KOPT-K1 (cell line): Measurements from ENCODE around the gene ADAMTSL1.

Experiments used
- H3K27ac ChIP-seq: fragments of 200-600 bp; sonication (generic); 2 replicates; pipeline ENCODE4 v1.5.1; 2016; ENCODE audit warnings: antibody characterized with exemption, mild to moderate bottlenecking, low read depth, low read length; ENCODE audit not compliant: poor library complexity, severe bottlenecking
- H3K36me3 ChIP-seq: fragments of 200-600 bp; sonication (generic); 2 replicates; pipeline ENCODE4 v1.5.1; 2017; ENCODE audit warnings: antibody characterized with exemption, mild to moderate bottlenecking, low read length, moderate library complexity; ENCODE audit not compliant: insufficient read depth
- H3K9me3 ChIP-seq: fragments of 200-600 bp; sonication (generic); 2 replicates; pipeline ENCODE4 v1.5.1; 2017; ENCODE audit warnings: antibody characterized with exemption, low read length, mild to moderate bottlenecking; ENCODE audit not compliant: insufficient read depth, poor library complexity, severe bottlenecking

The ADAMTSL1 gene

GRCh38 chr9:18451406-18451805 lies 22.5 kb upstream of the ADAMTSL1 start:
- H3K36me3 ChIP-seq = no peaks in the 10 kb centered on the region

GRCh38 chr9:18452276-18452675 lies 21.7 kb upstream of the ADAMTSL1 start:
- Histone ChIP-seq H3K36me3 (no peaks in the 10 kb centered on the region), H3K9me3 (no peaks in the 10 kb centered on the region), H3K27ac (no peak overlapping the region)

More at GRCh38 chr9:18451406-18451805, 22.5 kb upstream of the ADAMTSL1 start:
- H3K9me3 ChIP-seq = no peaks in the 10 kb centered on the region
- no peak overlapping the region for H3K27ac ChIP-seq

GRCh38 chr9:18456624-18457237 lies 17.2 kb upstream of the ADAMTSL1 start:
- no peak overlapping the region for H3K27ac ChIP-seq
- H3K36me3 ChIP-seq = no peaks in the 10 kb centered on the region
- H3K9me3 ChIP-seq = no peaks in the 10 kb centered on the region

GRCh38 chr9:18457510-18457909 lies 16.4 kb upstream of the ADAMTSL1 start:
- no peaks in the 10 kb centered on the region for H3K36me3 ChIP-seq
- no peak overlapping the region for H3K27ac ChIP-seq
- H3K9me3 ChIP-seq = no peaks in the 10 kb centered on the region

DNA sequence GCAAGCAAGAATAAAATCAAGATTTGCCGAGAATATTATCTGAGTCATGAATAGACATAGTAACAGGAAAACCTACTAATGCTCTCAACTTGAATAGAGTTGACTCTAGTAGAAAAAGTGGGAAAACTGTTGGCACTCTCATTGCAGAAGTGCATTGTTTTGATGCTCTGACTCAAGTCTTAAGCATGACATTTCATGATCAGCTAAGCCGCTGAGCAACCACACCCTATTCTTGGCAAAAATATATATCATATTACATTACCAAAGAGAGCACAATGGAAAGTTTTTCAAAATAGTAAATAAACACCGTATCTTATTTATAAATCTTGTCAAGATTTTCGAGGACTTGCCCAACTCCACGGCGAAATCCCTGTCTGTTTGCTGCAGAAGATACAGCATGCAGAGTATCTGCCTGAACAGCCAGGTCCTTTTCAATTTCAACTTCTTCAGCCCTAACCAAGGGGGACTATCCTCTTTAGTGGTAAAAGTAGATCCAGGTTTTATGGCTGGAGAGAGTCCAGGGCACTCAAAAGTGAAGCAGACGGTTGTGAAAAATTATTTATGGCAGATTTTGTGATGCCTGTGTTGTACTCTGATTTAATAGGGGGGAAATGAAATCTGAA lies 13.9 kb upstream of the ADAMTSL1 start:
- Histone ChIP-seq H3K36me3 (no peaks in the 10 kb centered on the region), H3K9me3 (no peaks in the 10 kb centered on the region), H3K27ac (no peak overlapping the region)

DNA sequence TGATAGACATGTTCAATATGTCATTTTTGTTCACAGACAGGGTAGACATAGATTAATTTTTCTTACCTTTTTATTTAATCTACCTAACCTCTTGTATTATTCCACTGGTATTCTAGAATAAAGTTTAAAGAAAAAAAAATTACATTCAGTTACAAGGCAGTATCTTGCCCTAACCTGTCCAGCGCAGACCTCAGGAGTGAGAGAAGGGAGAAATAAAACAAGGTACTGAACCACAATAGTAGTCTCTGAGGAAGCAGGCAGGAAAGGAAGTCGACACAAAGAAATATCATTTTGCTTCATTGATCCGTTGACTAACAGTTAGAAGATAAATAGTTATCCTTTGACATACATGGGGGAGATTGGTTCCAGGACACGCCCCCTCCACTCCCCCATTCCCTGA lies 12.5 kb upstream of the ADAMTSL1 start:
- Histone ChIP-seq H3K9me3 (no peaks in the 10 kb centered on the region), H3K36me3 (no peaks in the 10 kb centered on the region), H3K27ac (no peak overlapping the region)

GRCh38 chr9:18463991-18464390 lies 10.0 kb upstream of the ADAMTSL1 start:
- no peaks in the 10 kb centered on the region for H3K36me3 ChIP-seq
- H3K27ac ChIP-seq = no peak overlapping the region
- no peaks in the 10 kb centered on the region for H3K9me3 ChIP-seq

DNA sequence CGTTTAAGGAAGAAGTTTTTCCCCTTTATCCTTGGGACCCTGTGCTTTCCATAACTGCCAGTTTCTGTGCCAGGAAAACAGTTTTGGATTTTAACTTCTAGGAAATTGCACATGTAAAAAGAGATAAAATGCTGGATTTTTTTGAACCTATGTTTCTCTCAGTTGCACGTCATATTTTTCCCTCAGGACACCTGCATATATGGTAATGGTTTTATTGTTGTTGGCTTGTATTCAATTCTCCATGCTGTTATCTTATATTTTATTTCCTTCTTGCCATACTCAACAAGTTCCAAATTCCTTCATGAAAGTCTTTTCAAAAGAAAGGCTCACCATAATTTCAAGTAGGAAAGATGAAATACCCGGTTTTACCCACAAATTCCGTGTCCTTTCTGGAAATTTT lies 7.9 kb upstream of the ADAMTSL1 start:
- Histone ChIP-seq H3K36me3 (no peaks in the 10 kb centered on the region), H3K9me3 (no peaks in the 10 kb centered on the region), H3K27ac (no peak overlapping the region)

DNA sequence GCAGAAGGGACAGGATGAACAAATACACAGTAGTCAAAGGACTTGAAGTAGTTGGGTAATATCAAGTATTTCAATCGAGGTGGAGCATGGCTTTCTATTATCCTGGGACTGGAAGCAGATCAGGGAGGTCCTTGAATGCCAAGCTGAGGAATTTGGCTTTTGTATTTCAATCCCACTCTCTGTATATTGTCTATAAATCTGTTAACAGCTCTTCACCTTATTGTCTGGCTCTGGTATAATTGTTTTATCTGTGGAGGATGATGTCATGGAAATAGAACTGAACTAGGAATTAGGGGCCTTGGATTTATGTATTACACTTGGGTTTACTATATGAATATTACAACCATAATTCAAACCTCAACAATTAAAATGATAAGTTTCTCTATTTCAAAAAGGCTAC lies 6.3 kb upstream of the ADAMTSL1 start:
- Histone ChIP-seq H3K36me3 (no peaks in the 10 kb centered on the region), H3K9me3 (no peaks in the 10 kb centered on the region), H3K27ac (no peak overlapping the region)

GRCh38 chr9:18472435-18472834 lies 1.5 kb upstream of the ADAMTSL1 start:
- Histone ChIP-seq H3K36me3 (no peaks in the 10 kb centered on the region), H3K27ac (no peak overlapping the region), H3K9me3 (no peaks in the 10 kb centered on the region)

DNA sequence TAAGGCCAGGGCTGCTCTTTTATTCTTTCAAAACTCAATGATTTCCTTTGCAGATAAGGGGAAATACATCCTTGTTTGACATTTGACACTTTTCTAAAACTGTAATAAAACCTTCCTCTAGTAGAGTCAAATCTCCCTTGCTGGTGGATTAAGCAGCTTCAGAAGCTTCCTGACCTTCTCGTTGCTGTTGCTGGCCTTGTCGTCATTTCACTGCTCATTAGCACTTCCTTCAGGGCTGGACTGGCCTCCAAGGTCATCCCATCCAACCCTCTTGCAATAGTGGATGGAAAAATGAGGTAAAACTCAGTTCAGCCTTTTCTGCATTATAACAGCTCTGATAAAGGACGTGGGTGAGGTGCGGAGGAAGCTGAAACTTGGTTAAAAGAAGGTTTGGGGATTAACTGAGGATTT lies 1.1 kb upstream of the ADAMTSL1 start:
- Histone ChIP-seq H3K27ac (no peak overlapping the region), H3K36me3 (no peaks in the 10 kb centered on the region), H3K9me3 (no peaks in the 10 kb centered on the region)

DNA sequence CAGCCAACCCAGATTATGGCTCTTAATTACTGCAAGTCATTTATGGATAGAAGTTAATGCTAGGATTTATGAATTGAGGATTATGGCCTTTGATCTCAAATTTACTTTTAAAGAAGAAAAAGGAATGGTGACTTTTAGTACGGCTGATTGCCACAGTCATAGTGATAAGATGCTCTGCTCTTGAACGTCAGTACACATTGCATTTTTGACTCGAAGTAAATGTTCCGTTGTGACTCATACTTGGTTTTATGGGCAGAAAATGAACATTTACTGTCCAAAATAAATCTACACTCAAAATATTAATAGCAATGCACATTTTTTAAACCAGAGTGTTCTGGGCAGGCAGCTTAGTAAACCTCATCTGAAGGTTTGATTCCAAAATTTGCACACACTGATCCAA lies 830 bp downstream of the ADAMTSL1 start:
- H3K36me3 ChIP-seq = no peaks in the 10 kb centered on the region
- no peaks in the 10 kb centered on the region for H3K9me3 ChIP-seq
- H3K27ac ChIP-seq = no peak overlapping the region

DNA sequence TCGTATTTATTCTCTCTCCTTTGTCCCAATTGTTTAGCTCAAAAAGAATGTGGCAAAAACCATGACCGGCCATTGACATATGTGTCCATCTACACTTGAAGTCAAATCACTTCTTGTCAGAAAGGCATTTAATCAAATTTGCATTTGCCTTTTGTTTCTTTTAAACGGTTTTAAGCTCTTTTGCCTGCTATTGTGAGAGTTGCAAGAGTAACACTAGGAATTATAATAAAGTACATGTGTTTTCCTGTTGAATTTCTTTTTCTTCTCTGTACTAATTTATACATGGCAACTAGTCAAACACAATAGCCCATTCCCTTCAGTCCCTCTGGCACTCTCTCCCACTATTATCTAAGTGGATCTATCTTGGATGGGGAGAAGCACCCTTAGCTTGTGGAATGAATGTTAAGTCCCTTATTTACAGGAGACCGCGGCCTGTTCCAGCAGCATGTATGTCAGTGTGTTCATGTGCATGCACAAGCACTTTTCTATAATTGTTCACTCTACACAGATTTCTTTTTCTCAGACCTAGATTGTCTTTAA lies 3.2 kb downstream of the ADAMTSL1 start:
- Histone ChIP-seq H3K36me3 (no peaks in the 10 kb centered on the region), H3K27ac (no peak overlapping the region), H3K9me3 (no peaks in the 10 kb centered on the region)

DNA sequence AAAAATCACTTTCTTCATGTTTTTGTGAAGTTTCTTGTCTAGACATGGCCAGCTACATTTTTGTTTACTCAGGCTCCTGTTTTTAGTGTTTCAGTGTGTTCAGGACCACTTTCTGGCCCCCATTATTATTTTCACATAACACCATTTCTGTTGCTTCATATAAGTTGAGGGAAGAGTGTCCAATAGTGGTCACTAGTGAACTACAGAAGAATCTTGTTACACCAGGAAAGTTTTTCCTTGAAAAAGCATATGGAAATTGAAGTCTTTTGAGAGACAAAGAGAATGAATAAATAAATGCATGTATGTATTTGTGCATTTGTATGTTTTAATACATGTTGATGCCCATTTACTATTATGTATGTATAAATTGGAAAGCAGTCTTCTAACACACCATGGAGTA lies 3.8 kb downstream of the ADAMTSL1 start:
- Histone ChIP-seq H3K27ac (no peak overlapping the region), H3K9me3 (no peaks in the 10 kb centered on the region), H3K36me3 (no peaks in the 10 kb centered on the region)

GRCh38 chr9:18478501-18479361 lies 4.8 kb downstream of the ADAMTSL1 start:
- Histone ChIP-seq H3K9me3 (no peaks in the 10 kb centered on the region), H3K27ac (no peak overlapping the region), H3K36me3 (no peaks in the 10 kb centered on the region)
